ENCODE measurements around the gene PARL.
"Not testable (repeated sequence)": the region's sequence is repeated elsewhere in the genome, so short reads cannot be mapped to it uniquely, and the experiment has no call there.

PARL gene

DNA sequence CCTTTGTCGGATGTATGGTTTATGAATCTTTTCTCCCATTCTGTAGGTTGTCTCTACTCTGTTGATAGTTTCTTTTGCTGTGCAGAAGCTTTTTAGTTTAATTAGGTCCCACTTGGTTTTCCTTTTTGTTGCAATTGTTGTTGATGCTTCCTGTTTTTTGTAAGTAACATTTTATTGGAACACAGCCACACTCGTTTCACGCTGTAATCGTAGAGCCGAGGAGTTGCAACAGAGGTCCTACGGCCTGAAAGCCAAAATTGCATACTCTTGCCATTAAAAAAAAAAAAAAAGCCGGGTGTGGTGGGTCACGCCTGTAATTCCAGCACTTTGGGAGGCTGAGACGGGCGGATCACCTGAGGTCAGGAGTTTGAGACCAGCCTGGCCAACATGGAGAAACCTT, 100.2 kb downstream of the PARL start:
- DNase-seq (ENCODE audit: low read depth), result not testable (repeated sequence)

DNA sequence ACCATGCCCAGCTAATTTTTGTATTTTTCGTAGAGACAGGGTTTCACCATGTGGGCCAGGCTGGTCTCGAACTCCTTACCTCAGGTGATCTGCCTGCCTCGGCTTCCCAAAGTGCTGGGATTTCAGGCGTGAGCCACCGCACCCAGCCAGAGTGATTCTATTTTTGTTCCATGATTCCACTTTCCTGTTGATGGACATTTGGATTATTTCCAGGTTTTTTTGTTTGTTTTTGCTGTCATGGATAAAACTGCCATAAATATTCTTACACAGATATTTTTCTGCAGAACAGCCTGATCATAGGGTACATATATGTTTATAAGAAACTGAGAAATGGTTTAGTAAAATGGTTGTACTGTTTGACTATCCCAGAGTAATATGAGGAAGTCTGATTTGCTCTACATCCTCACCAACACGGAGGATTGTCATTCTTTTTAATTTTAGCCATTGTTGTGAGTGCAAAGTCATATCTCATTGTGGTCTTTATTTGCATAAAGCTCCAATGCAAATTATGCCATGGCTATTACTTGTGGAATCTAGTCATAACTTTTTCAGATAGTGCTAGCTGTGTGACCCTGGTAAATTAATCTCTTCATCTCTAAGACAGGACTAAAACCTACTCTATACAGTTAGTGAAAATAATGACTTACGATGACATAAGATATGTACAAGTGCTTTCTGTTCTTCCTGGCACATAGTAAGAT, 102.0 kb downstream of the PARL start:
- DNase-seq (ENCODE audit: low read depth), result no peak

DNA sequence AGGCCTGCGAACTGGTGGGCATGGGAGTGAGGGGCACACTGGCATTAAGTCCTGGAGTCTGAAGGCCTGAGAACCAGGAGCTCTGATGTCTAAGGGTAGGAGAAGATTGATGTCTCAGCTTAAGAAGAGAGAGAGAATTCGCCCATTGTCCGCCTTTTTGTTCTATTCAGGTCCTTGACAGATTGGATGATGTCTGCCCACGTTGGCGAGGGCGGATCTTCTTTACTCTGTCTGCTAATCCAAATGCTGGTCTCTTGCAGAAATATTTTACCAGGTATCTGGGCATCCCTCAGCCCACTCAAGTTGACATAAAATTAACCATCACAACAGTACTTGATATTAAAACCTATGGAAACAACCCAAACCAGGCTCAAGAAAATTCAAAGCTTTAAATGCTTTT, 103.4 kb downstream of the PARL start:
- no peak for DNase-seq (ENCODE audit: low read depth)

DNA sequence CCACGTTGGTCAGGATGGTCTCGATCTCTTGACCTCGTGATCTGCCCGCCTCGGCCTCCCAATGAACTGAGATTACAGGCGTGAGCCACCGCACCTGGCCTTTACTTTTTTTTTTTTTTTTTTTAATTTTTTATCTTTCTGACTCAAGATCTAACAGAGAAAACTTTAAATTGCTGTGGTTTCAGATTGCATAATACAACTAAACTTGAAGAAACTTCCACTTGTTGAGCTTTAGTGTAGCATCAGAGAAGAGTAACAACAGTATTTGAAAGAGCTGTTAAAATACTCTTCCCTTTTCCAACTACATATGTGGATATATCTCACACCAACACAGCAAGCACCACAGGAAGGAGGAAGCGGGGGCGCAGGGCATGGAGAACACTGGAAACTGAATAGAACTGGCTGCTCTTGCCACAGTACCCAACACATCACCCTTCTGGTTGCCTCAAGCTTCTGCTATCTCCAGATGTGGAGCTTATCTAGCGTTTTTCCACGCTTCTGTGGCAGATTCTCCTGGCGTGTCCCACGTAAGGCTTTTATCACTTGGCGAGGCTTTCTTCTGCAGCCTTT, 104.7 kb downstream of the PARL start:
- DNase-seq (ENCODE audit: low read depth), result no peak
